GM03348 (cell line): ENCODE data around the gene DOCK9.

Experiments
- DNase-seq: peaks from one replicate; pipeline ENCODE4 v3.0.0; 2012; ENCODE audit warnings: low spot score

The DOCK9 gene, protein sequence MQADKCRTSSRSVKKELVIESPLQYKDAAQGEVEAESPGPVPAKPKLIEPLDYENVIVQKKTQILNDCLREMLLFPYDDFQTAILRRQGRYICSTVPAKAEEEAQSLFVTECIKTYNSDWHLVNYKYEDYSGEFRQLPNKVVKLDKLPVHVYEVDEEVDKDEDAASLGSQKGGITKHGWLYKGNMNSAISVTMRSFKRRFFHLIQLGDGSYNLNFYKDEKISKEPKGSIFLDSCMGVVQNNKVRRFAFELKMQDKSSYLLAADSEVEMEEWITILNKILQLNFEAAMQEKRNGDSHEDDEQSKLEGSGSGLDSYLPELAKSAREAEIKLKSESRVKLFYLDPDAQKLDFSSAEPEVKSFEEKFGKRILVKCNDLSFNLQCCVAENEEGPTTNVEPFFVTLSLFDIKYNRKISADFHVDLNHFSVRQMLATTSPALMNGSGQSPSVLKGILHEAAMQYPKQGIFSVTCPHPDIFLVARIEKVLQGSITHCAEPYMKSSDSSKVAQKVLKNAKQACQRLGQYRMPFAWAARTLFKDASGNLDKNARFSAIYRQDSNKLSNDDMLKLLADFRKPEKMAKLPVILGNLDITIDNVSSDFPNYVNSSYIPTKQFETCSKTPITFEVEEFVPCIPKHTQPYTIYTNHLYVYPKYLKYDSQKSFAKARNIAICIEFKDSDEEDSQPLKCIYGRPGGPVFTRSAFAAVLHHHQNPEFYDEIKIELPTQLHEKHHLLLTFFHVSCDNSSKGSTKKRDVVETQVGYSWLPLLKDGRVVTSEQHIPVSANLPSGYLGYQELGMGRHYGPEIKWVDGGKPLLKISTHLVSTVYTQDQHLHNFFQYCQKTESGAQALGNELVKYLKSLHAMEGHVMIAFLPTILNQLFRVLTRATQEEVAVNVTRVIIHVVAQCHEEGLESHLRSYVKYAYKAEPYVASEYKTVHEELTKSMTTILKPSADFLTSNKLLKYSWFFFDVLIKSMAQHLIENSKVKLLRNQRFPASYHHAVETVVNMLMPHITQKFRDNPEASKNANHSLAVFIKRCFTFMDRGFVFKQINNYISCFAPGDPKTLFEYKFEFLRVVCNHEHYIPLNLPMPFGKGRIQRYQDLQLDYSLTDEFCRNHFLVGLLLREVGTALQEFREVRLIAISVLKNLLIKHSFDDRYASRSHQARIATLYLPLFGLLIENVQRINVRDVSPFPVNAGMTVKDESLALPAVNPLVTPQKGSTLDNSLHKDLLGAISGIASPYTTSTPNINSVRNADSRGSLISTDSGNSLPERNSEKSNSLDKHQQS (N-terminal part only)

DNA sequence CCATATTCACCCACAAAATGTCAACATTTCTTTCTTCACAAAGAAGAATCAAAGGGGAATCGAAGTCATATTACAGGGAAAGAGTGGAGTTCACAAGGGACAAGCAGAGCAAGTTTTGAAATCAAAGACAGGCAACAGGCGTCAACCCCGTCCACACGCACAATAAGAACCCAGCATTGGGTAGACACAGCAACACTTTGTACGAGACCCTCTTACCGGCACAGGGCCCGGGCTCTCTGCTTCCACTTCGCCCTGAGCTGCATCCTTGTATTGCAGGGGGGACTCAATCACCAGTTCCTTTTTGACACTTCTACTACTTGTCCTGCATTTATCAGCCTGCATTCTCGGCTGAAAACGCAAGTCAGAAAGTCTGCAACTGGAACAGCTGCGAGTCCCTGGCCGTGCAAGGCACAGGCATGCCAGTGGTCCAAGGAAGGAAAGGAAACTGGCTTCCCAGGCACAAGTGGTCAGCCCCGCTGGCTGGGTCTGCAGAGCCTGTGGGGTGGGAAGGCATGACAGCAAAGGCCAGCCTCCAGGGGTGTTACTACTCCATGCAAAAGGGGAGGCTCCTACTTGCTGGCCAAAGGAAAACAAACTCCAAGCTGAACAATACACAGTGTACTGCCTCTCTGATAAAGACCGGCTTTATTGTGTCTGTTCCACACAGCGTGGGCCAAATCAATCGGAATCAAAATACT is at the start of gene DOCK9:
Gene DOCK9 (minus strand): TSS at position 497 of the 698 bp plus-strand sequence. CDS start 155 bp downstream, at position 342.
- DNase-seq: peak; percentile 76

GRCh38 chr13:99027260-99027659 is 49.4 kb upstream of the DOCK9 start:
- DNase-seq: no peak

DNA sequence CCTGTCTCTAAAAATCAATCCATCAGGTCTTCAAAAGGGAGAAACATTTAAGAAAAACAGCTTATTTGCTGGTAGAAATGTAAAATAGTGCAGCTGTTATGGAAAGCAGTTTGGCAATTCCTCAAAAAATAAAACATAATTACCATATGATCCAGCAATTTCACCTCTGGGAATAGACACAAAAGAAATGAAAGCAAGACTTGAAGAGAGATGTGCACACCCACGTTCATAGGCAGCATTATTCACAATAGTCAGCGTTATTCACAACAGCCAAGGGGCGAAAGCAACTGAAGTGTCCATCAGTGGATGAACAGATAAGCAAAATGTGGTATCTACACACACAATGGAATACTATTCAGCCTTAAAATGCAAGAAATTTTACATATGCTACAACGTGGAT is 45.1 kb upstream of the DOCK9 start:
- DNase-seq: no peak

DNA sequence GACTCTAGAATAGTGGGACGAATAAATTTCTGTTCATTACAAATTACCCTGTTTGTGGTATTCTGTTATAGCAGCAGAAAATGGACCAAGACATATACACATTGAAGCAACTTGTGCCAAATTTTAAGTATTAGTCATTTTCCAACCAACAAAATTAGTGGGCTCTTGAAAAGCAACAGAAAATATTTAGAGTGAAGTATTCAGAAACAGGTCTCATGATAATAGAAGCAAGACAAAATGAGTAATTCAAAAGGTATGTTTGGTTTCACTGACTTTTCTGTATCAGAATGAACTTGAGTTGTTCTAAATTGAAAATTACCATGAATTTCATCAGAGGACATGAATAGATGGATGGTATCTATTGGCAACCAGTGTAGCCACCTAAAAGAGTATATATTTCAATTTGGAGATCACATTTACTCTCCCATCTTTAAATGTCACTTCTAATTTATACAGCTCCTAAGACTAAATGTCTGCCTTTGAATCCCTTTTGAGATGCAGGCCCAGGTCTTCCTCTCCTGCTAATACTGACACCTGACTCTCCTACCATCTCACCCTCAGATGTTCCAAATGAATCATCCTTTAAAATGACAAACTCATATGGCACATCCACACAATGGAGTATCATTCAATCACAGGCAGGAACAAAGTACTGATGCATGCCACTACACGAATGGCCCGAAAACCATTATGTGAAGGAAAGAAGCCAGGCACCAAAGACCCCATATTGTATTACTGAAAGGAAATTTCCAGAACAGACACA is 40.7 kb upstream of the DOCK9 start:
- peak; percentile 42 for DNase-seq

GRCh38 chr13:99015606-99016490 is 38.0 kb upstream of the DOCK9 start:
- peak; percentile 7 for DNase-seq

- no peak for DNase-seq
Observed at GRCh38 chr13:99014522-99014921, 36.7 kb upstream of the DOCK9 start.

DNA sequence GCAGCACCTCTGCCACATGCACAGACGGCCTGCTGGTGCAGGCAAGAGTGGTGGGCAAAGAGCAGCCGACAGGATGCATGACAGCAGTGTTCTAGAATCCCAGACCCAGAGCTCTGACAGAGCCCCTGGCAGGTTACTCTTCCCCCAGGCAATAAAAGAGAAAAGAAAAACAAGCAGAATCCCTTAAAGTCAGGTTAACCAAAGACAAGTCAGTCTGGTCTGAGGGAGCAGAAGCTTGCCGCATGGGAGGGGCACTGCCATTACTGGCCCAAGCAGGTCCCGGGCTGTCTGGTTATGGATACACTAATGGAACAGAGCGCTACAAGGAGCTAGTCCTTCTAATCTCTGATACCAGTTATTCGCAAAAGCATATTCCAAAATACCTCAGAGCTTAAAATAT is 36.1 kb upstream of the DOCK9 start:
- no peak for DNase-seq

DNA sequence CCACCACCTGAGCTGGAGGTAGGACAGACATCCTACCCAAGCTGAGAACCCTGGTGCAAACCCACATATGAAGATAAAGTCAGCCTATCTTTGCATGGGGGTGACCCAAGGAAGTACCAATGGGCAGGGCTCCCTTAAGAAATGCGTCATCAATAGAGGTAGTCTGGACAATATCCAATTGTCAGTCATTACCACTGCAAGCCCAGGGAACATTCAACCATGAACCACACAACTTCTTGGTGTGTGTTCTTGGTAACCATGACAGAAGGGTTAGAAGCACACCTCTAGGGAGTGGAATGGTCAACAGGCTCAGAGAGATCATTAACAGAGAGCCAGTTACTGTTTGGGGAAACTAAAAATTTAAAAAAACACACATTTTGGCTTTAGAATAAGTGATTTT is 34.7 kb upstream of the DOCK9 start:
- no peak for DNase-seq

- no peak for DNase-seq
Observed at GRCh38 chr13:99009987-99010551, 32.2 kb upstream of the DOCK9 start.

DNA sequence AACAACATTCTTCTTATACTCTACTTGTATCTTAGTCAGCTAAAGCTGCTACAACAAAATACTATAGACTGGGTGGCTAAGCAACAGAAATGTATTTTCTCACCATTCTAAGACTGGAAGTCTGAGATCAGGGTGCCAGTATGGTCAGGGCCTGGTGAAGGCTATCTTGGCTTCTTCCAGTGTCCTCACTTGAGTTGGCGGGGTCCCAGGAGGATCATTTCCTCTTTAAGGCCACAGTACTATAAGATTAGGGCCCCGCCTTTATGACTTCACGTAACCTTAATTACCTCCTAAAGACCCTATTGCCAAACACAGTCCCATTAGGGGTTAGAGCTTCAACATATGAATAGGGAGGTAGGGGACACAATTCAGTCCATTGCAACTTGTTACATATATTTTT is 30.7 kb upstream of the DOCK9 start:
- no peak for DNase-seq

DNA sequence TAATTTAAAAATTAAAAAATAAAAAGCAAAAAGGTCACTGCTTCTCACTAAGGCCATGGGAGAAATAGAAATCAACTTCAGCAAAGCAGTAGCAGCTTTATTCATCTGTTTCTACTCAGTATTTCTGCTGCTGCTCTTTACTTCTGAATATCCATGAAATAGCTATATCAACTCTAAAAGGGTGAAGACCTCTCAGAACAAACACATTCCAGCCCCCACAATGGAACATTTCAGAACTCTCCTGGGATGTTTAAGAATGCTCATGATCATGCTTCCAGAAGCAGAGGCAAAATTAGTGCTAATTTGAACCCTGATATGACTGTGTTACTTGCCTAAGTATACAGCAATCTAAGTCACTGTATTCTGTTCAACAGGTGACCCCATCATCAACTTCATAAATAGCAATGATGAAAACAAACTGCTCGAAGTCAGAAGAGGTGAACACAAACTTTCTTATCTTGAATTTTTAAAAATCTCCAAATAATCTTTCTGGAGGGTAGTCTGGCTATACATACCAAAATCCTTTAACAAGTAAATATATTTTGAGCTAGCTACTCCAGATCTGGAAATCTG is 29.6 kb upstream of the DOCK9 start:
- no peak for DNase-seq

- no peak for DNase-seq
Observed at GRCh38 chr13:99005609-99006008, 27.7 kb upstream of the DOCK9 start.

- no peak for DNase-seq
Observed at GRCh38 chr13:99004978-99005377, 27.1 kb upstream of the DOCK9 start.

DNA sequence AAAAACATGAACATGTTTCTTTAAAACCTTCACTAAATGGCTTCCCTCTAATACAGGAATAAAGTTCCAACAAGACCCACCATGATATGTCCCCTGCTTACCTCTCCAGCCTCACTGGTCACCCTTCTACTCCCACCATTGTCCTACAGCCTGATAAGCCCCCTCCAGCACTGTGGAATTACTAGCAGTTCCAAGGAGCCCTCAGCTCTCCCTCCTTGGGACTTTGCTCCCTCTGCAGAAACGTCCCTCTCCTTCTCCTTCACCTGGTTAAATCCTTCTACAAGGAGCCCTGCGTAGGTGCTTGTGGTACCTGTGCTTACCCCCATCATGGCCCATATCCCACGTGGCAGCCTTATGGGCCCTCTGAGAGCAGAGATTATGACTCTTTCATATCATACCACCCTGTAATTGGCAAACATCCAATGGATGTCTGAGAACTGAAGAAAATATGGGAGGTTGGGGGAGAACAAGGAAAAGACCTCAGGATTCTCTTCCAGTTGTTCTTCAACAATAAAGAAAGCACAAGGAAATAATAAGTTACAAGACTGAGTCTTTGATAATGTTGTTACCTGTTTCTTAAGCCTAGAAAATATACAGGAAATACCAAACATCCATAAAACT is 26.1 kb upstream of the DOCK9 start:
- DNase-seq: no peak

DNA sequence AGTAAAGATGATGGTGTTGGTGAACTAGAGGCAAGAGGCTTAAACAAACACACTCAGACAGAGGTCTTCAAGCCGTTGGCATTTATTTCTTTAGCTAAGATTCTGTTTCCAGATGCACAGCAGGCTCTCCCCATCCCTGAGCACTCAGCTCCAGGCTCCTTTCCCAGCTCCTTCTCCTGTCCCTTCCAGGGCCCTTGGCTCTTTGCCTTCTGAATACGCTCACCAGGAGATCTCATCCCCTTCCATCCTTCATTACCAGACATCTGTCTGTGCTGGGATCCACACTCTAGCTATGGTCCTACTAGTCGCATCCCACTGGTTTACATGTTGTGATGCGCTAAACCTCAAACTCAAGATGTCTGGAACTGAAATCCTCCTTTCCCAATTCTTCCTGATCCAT is 25.3 kb upstream of the DOCK9 start:
- no peak for DNase-seq

GRCh38 chr13:99002172-99002710 is 24.4 kb upstream of the DOCK9 start:
- no peak for DNase-seq

GRCh38 chr13:99000137-99000536 is 22.3 kb upstream of the DOCK9 start:
- DNase-seq: no peak

DNA sequence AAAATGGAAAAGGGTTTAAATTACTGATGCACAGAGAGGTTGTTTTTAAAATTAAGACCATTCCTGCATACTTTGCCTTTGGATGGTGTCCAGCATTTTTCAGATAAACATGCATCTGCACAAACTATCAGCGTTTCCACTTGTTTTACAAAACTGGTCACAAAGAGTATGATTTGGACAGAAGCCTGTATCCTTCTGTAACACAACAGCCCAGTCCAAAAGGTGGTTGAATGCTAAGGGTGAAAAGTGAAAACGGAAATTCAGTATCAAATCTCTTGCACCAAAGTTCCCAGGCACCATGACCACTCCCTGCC is 21.7 kb upstream of the DOCK9 start:
- peak; percentile 13 for DNase-seq
